SU-DHL-6 (cell line): ENCODE data around the gene SHF.

ENCODE experiments used
- EZH2phosphoT487 ChIP-seq: fragments of 200-600 bp; sonication (generic), shearing (Covaris generic); conservative IDR thresholded peaks from 2 replicates; pipeline ENCODE4 v1.6.1; 2018; ENCODE audit warnings: mild to moderate bottlenecking, antibody characterized with exemption, low read length, moderate library complexity, mixed read lengths
- TF ChIP-seq, protein P1 (sequence below): fragments of 200-600 bp; sonication (generic); IDR thresholded peaks from one replicate; pipeline ENCODE4 v1.5.1; 2017; ENCODE audit warnings: antibody characterized with exemption, mild to moderate bottlenecking, low read length, moderate library complexity; ENCODE audit not compliant: insufficient read depth, poor library complexity, severe bottlenecking

DNA sequence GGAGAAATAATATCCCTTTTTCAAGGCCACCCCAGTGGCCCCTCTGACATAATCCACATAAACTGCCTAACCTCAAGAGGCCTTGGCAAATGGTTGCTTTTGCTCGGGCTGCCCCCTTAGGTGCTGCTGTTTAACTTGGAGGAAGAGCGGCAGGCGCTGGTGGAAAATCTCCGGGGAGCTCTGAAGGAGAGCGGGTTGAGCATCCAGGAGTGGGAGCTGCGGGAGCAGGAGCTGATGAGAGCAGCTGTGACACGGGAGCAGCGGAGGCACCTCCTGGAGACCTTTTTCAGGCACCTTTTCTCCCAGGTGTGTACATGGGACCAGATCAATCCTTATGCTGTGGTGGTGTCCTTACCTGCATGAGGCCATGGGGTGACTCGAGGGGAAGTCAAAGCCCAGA is 43.0 kb downstream of the SHF start:
- TF ChIP-seq, protein P1, sequence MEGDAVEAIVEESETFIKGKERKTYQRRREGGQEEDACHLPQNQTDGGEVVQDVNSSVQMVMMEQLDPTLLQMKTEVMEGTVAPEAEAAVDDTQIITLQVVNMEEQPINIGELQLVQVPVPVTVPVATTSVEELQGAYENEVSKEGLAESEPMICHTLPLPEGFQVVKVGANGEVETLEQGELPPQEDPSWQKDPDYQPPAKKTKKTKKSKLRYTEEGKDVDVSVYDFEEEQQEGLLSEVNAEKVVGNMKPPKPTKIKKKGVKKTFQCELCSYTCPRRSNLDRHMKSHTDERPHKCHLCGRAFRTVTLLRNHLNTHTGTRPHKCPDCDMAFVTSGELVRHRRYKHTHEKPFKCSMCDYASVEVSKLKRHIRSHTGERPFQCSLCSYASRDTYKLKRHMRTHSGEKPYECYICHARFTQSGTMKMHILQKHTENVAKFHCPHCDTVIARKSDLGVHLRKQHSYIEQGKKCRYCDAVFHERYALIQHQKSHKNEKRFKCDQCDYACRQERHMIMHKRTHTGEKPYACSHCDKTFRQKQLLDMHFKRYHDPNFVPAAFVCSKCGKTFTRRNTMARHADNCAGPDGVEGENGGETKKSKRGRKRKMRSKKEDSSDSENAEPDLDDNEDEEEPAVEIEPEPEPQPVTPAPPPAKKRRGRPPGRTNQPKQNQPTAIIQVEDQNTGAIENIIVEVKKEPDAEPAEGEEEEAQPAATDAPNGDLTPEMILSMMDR: no peak
- no peak for TF ChIP-seq EZH2phosphoT487
